Activated T-cell treated with anti-CD3 and anti-CD28 coated beads for 24 hours (primary cell): ENCODE data around the gene NEUROG1.
"Not testable (repeated sequence)": the region's sequence is repeated elsewhere in the genome, so short reads cannot be mapped to it uniquely, and the experiment has no call there.

Experiments
- DNase-seq: peaks from one replicate; pipeline ENCODE4 v3.0.0-alpha.2; 2020; ENCODE audit warnings: low read depth

The NEUROG1 gene

DNA sequence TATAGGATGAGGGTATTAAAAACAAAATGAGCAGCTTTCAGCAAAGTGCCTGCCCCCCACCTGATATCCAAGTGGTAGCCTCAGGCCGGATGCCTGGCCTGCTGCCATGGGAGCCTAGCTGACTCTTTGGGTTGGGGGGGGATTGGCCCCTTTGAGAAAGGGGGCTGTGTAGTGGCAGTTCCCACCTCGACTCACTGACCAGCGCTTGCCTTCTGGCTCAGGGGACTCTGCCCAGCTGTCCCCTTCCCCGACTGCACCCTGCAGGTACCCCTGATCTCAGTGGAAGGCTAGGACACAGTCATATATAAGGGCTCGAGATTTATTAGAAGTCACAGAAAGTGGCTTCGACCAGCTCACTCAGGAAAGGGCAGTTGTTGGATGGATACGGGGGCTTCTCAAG, 1.5 kb upstream of the NEUROG1 start:
- no peak for DNase-seq

DNA sequence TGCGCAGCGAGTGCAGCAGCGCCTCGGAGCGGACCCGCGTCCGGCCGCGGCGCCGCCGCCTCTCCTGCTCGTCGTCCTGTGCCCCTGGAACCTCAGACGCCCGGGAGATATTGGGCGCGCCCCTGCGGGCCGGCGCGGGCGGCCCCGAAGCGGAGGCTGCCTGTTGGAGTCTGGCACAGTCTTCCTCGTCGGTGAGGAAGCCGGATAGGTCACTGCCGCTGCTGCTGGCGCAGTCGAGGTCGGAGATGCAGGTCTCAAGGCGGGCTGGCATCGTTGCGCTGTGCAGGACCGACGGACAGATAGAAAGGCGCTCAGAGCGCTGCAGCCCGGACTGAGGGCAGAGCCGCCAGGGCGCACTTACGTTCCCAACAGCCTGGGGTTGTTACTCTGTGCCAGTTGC, 344 bp downstream of the NEUROG1 start:
- no peak for DNase-seq

DNA sequence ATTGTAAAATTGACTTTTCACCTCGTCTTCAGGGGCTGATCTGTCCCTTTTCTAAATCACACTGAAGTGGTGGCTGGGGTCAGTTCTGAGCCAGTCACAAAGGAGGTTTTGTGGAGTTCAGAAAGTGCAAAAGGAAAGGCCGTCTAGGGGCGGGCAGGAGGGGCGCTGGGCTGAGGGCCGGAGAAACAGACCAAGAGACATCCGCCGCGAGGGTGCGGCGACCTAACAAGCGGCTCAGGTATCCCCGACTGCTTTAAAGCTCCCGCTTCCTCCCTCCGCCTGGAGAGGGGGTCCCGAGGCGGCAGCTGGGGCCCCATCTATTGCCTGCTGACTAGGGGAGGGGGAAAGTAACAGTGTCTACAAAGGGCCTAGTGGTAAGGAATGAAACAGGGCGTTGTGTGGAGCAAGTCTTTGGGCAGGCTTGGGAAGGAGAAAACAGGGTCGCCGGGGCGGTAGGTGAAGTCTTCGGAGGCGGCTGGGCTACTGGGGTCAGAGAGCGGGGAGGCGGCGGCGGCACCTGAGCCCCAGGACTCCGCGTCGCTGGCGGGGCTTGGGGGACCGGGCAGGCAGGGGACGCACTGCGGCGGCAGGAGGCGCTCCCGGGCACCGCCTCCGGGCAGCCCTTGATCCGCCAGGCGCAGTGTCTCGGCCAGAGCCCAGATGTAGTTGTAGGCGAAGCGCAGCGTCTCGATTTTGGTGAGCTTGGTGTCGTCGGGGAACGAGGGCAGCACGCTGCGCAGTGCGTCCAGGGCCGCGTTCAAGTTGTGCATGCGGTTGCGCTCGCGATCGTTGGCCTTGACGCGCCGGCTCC, 950 bp downstream of the NEUROG1 start:
- DNase-seq = no peak

DNA sequence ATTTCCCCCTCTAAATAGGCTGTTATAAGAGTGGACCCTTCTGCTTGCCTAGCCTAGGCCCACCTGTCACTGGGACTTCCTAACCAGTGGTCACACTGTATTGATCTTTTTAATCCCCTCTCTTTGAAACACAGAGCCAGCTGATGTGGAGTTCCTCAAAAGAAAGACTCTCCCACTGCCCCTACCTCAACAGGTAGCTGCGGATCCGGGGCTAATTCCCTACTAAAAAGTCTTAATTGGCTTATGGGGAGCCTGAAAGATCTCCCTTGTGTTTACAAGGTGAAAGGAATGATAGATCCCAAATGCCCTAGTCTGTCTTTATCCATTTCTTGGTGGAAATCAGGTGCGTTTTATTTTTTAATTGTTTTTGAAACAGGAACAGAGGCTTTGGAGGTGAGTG, 2.0 kb downstream of the NEUROG1 start:
- DNase-seq = no peak

DNA sequence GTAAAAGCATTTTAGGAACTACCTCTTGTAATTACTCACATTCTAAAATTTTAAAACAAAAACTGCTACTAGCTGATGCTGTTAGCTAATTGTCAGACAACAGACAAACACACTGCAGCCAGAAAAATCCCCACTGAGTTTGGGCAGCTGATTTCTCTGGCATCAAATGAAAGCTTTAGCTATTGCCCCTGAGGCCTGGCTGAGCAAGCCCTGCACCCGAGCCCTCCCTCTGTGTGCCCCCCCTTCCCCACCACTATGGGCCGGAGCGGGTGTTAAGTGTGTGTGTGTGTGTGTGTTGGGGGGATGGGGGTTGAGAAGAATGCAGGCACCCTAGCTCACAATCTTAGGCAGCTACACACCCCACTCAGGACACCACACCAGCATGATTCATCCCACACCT, 2.4 kb downstream of the NEUROG1 start:
- DNase-seq = no peak

DNA sequence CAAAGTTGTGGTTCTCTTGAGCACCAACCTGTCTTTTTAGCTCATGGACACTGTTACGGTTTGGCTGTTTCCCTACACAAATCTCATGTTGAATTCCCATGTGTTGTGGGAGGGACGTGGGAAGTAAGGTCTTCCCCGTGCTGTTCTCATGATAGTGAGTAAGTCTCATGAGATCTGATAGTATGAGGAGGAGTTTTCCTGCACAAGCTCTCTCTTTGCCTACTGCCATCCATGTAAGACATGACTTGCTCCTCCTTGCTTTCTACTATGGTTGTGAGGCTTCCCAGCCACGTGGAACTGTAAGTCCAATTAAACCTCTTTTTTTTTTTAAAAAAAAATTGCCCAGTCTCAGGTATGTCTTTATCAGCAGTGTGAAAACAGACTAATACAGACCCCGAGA, 6.2 kb downstream of the NEUROG1 start:
- DNase-seq = not testable (repeated sequence)

DNA sequence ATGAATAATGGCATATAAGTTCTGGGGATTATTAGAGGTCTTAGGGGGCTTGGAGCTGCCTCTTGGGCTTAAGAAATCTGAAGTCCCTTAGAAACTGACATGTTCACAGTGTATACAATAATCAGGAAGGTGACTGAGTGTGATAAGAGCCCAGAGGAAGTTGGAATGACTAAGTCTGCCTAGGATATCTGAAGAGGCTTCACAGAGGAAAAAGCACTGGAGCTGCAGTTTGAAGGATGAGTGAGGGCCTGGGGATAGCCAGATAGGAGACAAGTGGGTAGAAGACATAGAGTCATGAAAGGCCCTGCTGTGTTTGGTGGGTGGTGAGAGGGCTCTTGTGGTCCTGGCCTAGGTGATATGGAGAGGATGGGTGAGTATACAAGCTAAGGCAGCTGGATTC, 8.8 kb downstream of the NEUROG1 start:
- DNase-seq = no peak

DNA sequence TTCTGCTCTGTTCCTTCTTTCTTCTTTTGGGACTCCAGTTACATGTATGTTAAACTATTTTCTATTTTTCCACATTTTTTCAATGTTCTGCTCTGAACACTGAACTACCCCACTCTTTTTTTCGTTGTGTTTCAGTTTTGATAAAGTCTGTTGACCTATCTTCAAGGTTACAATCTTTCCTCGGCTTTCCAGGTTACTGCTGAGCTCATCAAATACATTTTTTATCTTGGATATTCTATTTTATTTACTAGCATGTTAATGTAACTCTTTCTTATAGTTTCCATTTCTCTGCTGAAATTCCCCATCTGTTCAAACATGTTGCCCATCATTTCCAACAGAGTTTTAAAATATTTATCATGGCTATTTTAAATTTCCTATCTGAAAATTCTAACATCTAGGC, 13.8 kb downstream of the NEUROG1 start:
- DNase-seq = no peak

DNA sequence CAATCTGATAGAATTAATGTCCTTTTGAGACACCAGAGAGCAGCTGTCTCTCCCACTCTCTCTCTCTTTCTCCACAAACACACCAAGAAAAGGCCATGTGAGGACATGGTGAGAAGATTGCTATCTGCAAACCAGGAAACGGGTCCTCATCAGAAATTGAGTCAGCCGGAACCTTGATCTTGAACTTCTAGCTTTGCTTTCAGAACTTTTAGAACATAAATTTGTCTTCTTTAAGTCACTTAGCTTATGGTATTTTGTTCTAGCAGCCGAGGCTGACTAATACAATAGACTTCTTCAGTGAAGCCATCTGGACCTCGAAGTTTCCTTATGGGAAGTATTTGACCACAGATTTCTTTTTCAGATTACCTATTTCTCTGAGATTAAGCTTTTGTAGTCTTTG, 18.1 kb downstream of the NEUROG1 start:
- no peak for DNase-seq

DNA sequence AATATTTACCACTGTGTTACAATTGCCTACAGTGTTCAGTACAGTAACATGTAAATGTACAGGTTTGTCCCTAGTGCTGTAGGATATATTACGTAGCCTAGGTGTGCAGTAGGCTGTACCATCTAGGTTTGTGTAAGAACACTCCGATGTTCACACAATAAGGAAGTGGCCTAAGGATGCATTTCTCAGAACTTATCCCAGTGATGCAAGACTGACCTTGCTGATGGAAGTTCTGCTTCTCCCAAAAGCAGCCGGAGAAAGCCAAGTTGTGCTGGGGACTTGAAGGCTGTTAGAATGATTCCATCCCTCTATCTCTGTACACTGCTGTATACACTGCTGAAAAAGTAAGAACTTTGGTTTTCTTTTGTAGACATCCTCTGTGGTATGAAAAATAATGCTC, 21.6 kb downstream of the NEUROG1 start:
- no peak for DNase-seq

DNA sequence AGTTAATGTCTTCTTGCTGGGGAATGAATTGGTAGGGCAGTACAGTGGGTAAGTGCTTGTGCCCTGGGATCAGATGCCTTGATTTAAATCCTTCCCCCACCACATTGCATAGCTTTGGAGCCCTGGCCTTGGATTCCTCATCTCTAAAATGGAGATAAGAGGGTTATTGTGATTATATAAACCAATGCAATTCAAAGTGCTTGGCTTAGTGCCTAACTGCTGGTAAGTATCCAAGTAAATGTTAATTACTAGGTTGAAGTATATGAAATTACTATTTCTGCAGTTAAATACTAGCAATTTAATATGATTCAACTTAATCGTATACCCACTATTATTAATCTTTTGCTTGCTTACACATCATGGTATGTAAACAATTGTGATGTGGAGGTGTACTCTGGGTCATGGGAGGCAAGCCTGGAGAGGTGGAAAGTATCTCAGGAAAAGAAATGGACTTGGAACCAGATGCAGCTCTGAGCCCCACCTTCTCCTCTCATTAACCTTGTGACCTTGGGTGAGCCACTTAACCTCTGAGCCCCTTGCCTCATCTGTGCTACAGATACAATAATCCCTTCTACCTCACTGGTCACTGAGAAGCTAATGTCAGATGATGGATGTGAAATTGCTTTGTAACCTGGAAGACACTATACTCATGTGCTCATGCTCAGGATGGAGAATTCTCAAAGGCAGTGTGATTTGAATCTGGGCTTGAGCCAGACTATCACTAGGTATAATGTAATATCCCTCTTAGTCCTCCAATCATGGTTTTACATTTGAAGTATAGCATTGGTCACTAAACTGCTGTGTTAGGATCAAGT, 23.8 kb downstream of the NEUROG1 start:
- no peak for DNase-seq

DNA sequence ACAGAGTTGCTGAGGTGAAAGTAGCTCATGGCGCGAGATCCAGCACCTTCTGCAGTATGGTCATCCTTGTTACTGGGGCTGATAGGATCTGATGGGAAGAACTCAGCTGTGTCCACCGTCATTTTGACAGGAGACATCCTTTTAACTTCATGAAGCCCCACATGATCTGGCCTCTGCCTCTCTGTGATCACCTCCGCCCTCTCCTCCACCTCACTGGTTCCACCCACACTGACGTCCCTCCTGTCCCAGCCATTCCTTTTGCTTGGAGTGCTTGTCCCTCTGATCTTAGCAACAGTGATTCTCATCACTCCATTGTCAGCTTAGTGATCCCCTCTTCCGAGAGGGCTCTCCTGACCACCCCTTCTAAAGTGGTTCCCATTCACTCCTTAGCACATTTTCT, 25.8 kb downstream of the NEUROG1 start:
- DNase-seq = no peak

DNA sequence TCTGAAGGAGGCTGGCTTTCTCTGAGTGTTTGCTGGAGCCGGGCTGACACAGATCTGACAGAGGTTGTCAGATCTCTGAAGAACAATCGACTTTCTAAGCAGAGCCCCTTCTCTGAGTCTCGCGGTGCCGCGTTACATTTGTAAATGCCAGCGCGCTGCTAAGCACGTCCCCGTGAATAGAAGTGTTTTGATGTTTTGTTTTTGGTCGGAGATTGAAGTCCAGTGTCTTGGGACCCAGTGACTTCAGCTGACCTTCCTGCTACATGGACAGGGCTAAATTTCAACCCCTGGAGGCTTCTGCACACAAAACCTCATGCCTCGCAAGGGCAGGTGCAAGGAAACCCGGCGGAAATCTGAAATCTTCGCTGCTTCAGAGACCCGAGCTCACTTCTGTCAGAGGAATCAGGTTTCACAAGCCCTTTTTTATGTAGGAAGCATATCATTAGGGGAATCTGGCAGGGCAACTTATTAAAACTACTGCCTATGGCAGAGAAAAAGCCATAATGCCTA, 27.2 kb downstream of the NEUROG1 start:
- DNase-seq = no peak

DNA sequence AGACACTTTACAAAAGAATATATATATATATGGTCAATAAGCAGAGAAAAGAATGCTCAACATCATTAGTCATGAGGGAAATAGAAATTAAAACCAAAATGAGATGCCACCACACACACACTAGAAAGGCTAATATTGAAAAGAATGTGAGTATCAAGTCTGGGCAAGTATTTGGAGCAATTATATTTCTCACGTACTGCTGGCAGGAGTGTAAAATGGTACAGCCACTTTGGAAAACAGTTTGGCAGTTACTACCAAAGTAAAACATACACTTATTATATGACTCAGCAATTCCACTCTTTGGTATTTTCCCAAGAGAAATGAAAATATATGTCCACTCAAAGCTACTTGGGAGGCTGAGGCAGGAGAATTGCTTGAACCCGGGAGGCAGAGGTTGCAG, 29.8 kb downstream of the NEUROG1 start:
- no peak for DNase-seq

DNA sequence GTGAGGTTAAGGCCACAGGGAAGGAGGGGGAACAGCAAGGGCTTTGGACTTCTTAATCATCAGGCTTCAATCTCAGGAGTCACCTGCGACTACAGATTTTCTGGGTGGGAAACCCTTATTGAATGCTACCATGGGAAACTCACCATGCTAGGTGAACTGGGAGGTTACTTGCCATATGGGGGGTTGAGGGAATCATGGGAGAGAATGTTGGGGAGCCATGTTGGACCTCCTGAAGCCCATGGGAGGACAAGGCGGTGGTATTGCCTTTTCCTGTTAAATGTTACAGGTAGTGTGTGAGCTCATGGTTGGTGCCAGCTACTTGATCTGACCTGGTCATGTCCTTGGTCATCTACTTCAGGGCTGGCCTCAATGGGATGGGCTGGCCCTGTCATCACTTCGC, 31.4 kb downstream of the NEUROG1 start:
- DNase-seq = no peak

DNA sequence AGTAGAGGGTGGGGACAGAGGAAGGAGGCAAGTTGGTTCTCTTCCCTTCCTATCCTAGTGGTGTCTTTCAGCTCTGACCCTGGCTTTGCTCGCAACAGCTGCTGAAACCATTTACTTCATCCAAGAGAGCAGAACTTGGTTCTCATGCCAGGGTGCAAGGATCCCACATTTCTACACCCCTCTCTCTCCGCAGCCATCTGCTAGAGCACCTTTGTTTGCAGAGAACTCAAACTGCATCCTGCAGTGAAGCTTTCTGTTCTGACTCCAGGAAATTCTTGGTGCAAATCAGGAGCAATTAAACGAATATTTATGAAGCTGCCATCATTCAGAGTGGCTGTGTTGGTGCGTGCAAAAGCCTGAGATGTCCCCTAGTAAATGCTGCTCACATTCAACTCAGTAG, 31.9 kb downstream of the NEUROG1 start:
- DNase-seq = no peak

DNA sequence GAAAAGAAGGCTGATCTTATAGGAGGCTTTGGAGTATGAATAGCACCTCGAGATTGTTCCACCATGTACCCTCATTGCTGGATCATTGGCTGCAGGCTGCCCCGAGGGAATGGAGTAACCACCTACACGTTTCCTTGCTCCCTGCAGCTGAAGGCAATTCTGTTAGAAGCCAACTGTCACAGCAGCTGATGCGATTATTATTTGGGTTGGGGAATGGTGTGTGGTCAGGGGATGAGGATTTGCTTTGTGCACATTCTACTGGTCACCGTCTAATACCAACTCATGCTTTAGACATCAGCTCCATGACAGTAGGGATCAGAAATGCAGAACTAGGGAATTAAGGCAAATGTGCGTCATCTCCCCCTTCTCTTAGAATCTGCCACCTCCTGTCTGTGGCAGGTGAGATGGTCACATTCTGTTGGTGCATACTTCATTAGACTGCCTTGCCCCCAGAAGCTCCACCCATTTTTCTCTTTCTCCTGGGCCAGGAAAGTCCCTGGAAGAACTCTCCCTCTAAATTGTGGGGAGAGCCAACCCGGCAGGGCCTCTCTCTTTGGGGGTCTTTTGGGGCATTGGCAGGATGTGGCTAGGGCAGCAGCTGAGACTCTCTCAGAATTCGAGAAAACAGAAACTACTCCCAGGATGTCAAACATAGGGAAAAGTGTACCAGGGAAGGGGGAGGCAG, 32.8 kb downstream of the NEUROG1 start:
- DNase-seq = no peak

DNA sequence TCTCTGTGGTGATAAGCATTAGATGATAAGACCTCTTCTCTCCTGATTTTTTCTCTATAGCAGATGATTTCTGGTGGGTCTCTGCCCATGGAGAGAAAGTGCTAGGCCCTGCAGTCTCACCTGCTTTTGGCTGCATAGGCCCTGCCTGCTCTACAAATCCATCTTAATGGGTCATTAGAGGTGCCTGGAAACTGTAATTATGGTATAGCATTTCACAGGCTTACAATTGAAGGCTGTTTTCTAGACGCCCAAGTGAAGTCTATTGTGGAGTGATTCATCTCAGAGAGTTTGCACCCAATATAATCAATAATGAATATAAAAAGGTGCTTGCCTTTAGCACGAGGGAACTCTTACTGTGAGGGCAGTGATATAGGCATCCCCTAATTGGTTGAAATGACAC, 33.8 kb downstream of the NEUROG1 start:
- DNase-seq = no peak

DNA sequence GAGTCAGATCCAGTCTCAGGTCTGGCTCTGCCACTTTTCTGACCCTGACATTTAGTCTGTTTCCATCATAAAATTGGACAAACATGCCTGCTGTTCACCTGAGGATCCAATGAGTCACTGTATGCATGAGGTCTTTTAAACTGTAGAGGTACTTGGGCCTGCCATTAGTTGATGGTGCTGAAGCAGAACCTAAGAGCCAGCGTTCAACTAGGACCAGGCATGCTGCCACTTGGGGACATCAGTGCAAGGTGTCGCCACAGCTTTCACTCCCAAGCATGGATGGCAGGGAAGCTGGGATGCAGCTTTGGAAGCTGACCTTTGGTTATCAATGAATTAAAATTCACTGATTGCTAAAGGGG, 37.1 kb downstream of the NEUROG1 start:
- DNase-seq = no peak

DNA sequence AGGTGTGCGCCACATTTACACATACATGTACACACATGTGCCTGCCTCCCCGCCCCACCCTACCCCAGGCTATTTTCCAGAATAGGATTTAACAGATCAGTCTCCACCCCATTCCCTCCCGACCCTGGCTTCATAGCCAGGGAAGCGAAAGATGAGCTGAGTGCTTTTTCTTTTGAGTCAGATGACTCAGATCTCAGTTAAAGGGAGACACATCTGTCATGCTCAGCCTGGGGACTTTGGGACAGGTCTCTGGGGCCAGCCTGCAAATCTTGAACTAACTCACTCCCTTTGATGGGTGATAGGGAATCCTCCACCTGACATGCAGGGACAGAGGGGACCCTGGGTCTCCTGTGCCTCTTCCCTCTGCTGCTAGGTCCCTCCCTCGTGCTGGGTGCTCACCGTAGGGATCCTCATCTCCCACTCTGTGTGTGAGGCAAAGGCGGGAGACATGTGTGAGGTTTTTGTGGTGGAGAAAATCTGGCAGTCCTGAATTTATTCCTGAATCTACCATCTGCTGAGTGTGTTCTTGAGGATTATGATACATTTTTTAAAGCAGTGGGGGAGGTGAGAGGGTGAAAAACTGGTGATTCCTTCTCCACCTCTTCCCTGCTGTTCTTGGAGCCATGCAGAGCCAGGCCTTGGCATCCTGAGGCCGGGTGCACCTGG, 37.7 kb downstream of the NEUROG1 start:
- DNase-seq = no peak

DNA sequence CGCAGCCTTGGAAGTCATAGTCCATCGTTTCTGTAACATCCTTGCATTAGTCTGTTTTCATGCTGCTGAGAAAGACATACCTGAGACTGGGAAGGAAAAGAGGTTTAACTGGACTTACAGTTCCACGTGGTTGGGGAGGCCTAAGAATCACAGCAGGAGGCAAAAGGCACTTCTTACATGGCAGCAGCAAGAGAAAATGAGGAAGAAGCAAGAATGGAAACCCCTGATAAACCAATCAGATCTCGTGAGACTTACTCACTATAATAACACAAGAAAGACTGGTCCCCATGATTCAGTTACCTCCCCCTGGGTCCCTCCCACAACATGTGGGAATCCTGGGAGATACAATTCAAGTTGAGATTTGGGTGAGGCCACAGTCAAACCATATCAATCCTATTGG, 40.2 kb downstream of the NEUROG1 start:
- DNase-seq = not testable (repeated sequence)

DNA sequence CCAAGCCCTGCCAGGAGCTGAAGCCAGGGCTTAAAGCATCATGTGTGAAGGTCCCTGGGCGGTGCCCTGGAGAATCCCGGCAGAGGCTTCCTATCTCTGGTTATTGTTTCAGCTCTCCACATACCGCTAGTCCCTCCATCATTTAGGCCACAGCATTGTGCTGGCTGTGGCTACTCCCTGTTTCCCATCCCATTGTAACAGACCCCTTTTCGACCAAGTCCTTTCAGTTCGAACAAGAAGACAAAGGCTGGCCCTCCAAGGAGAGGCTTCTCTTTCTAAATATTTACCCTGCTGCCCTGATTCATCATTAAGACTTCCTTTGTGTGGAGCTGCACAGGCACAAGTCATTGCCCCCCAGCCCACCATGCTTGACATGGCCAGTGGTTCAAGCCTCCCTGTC, 41.6 kb downstream of the NEUROG1 start:
- no peak for DNase-seq
